ENCODE measurements around the gene ARGLU1. TPM values are rescaled to one million over a fixed set of nuclear protein-coding genes. Genes with fewer than 3 reads are reported as not detected.

ARGLU1 gene
- total RNA-seq, 1 donor from 2014 or later = 56.9 TPM

DNA sequence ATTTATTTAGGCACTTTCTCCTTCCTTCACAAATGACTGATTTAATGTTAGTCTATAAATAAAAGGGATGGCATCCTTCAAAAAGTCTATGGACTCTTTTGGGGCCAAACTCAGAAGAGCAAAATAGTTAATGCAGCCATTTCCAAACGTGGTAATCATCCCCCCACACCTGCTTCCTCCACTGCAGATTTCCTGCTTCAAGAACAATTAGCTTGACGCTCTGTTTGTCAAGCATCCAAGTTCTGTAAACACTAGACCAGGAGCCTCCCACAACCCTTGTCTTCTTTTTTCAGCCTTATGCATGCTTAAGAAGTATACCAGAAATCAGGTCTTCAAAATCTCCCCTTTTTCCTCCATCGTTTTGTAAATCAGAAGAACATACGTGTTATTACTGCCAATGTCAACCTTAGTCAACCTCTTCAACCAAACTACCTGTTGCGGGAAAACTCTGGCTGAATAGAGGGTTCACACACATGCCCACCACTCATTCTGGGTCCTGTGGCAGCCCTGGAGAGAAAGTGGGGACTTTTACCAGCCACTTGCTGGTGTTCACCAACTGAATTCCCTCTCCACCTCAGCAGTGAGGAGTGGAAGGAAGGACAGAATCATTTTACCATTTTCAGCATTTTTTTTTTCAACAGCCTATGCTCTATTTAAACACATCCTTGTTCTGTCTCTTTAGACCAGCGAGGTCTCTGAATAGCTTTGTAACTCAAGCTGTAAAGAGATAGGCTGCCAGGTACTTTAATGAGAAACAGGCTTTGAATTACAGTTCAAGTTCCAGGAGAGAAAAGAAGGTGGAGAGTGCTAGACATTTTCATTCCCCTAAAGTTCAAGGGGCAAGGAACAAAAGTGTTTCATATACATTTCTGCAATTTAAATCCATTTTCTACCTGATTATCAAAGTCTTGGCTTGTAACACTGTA lies 71.6 kb downstream of the ARGLU1 start:
- H3K27me3 ChIP-seq (ENCODE audit: insufficient read depth, low read length) = no peaks in the 10 kb centered on the region
- no peak for DNase-seq (ENCODE audit: low read depth)
- Mint-ChIP-seq H3K4me1 (ENCODE audit: low read depth, unreplicated experiment) (peaks cover 50% of the 10 kb centered on the region), H3K27ac (ENCODE audit: unreplicated experiment) (peak overlapping the region; percentile 16), H3K27me3 (ENCODE audit: low read depth, unreplicated experiment) (no peaks in the 10 kb centered on the region), H3K4me3 (ENCODE audit: unreplicated experiment) (peak overlapping the region; percentile 47), H3K36me3 (ENCODE audit: low read depth, unreplicated experiment) (peaks cover 28% of the 10 kb centered on the region), H3K9me3 (ENCODE audit: unreplicated experiment) (no peaks in the 10 kb centered on the region)
- peaks cover 17% of the 10 kb centered on the region for H3K4me1 ChIP-seq (ENCODE audit: insufficient read depth, low read length)
- H2AFZ ChIP-seq (ENCODE audit: low read depth, low read length) = no peak overlapping the region
- TF ChIP-seq, protein P1, sequence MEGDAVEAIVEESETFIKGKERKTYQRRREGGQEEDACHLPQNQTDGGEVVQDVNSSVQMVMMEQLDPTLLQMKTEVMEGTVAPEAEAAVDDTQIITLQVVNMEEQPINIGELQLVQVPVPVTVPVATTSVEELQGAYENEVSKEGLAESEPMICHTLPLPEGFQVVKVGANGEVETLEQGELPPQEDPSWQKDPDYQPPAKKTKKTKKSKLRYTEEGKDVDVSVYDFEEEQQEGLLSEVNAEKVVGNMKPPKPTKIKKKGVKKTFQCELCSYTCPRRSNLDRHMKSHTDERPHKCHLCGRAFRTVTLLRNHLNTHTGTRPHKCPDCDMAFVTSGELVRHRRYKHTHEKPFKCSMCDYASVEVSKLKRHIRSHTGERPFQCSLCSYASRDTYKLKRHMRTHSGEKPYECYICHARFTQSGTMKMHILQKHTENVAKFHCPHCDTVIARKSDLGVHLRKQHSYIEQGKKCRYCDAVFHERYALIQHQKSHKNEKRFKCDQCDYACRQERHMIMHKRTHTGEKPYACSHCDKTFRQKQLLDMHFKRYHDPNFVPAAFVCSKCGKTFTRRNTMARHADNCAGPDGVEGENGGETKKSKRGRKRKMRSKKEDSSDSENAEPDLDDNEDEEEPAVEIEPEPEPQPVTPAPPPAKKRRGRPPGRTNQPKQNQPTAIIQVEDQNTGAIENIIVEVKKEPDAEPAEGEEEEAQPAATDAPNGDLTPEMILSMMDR (IDR thresholded peaks at IDR 0.05; ENCODE audit: insufficient read depth, low read depth, low read length) = no peak
- no peak for TF ChIP-seq EZH2 (IDR thresholded peaks at IDR 0.05; ENCODE audit: insufficient read depth, low read length)
- H4K20me1 ChIP-seq (ENCODE audit: insufficient read depth, low read length) = peaks cover 44% of the 10 kb centered on the region
- H3K9me3 ChIP-seq (ENCODE audit: insufficient read depth, low read depth, low read length) = no peaks in the 10 kb centered on the region
- peaks cover 35% of the 10 kb centered on the region for H3K36me3 ChIP-seq (ENCODE audit: insufficient read depth, low read length)
- no peak overlapping the region for H3K4me2 ChIP-seq (ENCODE audit: low read length)
- no peak overlapping the region for H3K9ac ChIP-seq (ENCODE audit: low read length)
- peaks cover 95% of the 10 kb centered on the region for H3K79me2 ChIP-seq (ENCODE audit: insufficient read depth, low read length)
- no peak overlapping the region for H3K27ac ChIP-seq (ENCODE audit: low read depth, low read length)
- FAIRE-seq = no peak
- H3K4me3 ChIP-seq (ENCODE audit: insufficient read depth, low read depth, low read length) = no peak overlapping the region

DNA sequence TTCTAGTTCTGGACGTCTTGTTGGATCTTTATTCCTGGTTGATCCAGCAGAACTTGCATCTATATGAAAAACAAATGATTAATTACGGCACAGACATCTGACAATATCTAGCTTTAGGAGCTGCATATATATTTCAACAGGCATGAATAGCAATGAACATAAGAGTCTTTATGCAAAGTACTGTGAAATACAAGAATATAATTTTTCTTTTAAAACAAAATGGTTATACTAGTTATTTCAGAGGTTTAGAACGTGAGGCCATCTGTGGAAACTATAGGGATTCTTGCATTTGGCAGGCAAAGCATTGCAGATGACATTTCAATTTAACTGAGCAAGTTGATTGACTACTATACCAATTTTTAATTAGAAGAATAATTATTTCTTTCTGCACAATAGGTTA lies 73.0 kb downstream of the ARGLU1 start:
- Histone ChIP-seq H3K36me3 (ENCODE audit: insufficient read depth, low read length) (peaks cover 47% of the 10 kb centered on the region), H2AFZ (ENCODE audit: low read depth, low read length) (no peak overlapping the region), H3K27ac (ENCODE audit: low read depth, low read length) (no peak overlapping the region), H3K27me3 (ENCODE audit: insufficient read depth, low read length) (no peaks in the 10 kb centered on the region), H4K20me1 (ENCODE audit: insufficient read depth, low read length) (peaks cover 50% of the 10 kb centered on the region), H3K4me2 (ENCODE audit: low read length) (no peak overlapping the region), H3K79me2 (ENCODE audit: insufficient read depth, low read length) (peaks cover 85% of the 10 kb centered on the region), H3K4me3 (ENCODE audit: insufficient read depth, low read depth, low read length) (no peak overlapping the region), H3K9me3 (ENCODE audit: insufficient read depth, low read depth, low read length) (no peaks in the 10 kb centered on the region), H3K4me1 (ENCODE audit: insufficient read depth, low read length) (peaks cover 9% of the 10 kb centered on the region), H3K9ac (ENCODE audit: low read length) (no peak overlapping the region)
- TF ChIP-seq, protein P1 (IDR thresholded peaks at IDR 0.05; ENCODE audit: insufficient read depth, low read depth, low read length) = no peak
- TF ChIP-seq EZH2 (IDR thresholded peaks at IDR 0.05; ENCODE audit: insufficient read depth, low read length) = no peak
- H3K4me1 Mint-ChIP-seq (ENCODE audit: low read depth, unreplicated experiment) = peaks cover 41% of the 10 kb centered on the region
- H3K27ac Mint-ChIP-seq (ENCODE audit: unreplicated experiment) = no peak overlapping the region
- DNase-seq (ENCODE audit: low read depth) (no peak), FAIRE-seq (no peak)
- no peaks in the 10 kb centered on the region for H3K27me3 Mint-ChIP-seq (ENCODE audit: low read depth, unreplicated experiment)
- peaks cover 25% of the 10 kb centered on the region for H3K36me3 Mint-ChIP-seq (ENCODE audit: low read depth, unreplicated experiment)
- no peaks in the 10 kb centered on the region for H3K9me3 Mint-ChIP-seq (ENCODE audit: unreplicated experiment)
- H3K4me3 Mint-ChIP-seq (ENCODE audit: unreplicated experiment) = no peak overlapping the region

DNA sequence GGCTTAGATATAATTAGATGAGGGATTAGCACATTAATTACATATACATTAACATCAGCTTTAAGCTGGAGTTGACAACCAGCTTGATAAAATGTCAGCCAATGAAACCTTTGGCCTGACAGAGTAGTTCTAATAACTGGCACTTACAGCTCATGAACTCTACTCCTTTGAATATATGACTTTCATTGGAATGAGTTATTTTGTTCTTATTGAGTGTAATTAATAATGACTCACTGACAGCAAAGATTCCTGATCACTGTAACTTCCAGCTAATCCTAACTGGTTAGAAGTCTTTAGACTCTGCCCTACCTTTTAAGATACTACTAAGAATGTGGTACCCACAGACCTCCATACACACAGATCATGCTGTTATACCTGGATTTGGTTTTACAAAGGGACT lies 73.4 kb downstream of the ARGLU1 start:
- Mint-ChIP-seq H3K27ac (ENCODE audit: unreplicated experiment) (no peak overlapping the region), H3K27me3 (ENCODE audit: low read depth, unreplicated experiment) (no peaks in the 10 kb centered on the region), H3K9me3 (ENCODE audit: unreplicated experiment) (no peaks in the 10 kb centered on the region), H3K4me1 (ENCODE audit: low read depth, unreplicated experiment) (peaks cover 36% of the 10 kb centered on the region), H3K36me3 (ENCODE audit: low read depth, unreplicated experiment) (peaks cover 24% of the 10 kb centered on the region), H3K4me3 (ENCODE audit: unreplicated experiment) (no peak overlapping the region)
- peaks cover 81% of the 10 kb centered on the region for H3K79me2 ChIP-seq (ENCODE audit: insufficient read depth, low read length)
- H3K27me3 ChIP-seq (ENCODE audit: insufficient read depth, low read length) = no peaks in the 10 kb centered on the region
- TF ChIP-seq, protein P1 (IDR thresholded peaks at IDR 0.05; ENCODE audit: insufficient read depth, low read depth, low read length) = no peak
- no peak for TF ChIP-seq EZH2 (IDR thresholded peaks at IDR 0.05; ENCODE audit: insufficient read depth, low read length)
- H3K4me2 ChIP-seq (ENCODE audit: low read length) = no peak overlapping the region
- no peak overlapping the region for H3K27ac ChIP-seq (ENCODE audit: low read depth, low read length)
- no peaks in the 10 kb centered on the region for H3K9me3 ChIP-seq (ENCODE audit: insufficient read depth, low read depth, low read length)
- no peak overlapping the region for H3K9ac ChIP-seq (ENCODE audit: low read length)
- H3K36me3 ChIP-seq (ENCODE audit: insufficient read depth, low read length) = peaks cover 47% of the 10 kb centered on the region
- FAIRE-seq (peak; percentile 73), DNase-seq (ENCODE audit: low read depth) (no peak)
- H3K4me1 ChIP-seq (ENCODE audit: insufficient read depth, low read length) = peaks cover 7% of the 10 kb centered on the region
- H3K4me3 ChIP-seq (ENCODE audit: insufficient read depth, low read depth, low read length) = no peak overlapping the region
- peaks cover 48% of the 10 kb centered on the region for H4K20me1 ChIP-seq (ENCODE audit: insufficient read depth, low read length)
- no peak overlapping the region for H2AFZ ChIP-seq (ENCODE audit: low read depth, low read length)
